GM21717 (cell line): ENCODE measurements around the gene BTBD3.

Source experiments
- ATAC-seq: cut with Tn5 transposase; IDR thresholded peaks from one replicate; pipeline ENCODE4 v1.9.1; 2021; ENCODE audit warnings: mild to moderate bottlenecking, moderate library complexity; ENCODE audit not compliant: unreplicated experiment

Gene BTBD3

GRCh38 chr20:11917663-11918062 lies at the start of gene BTBD3:
TSS of gene BTBD3 (plus strand) at chr20:11917893. CDS start at chr20:11918276, 383 bp downstream.
- no peak for ATAC-seq

- no peak for ATAC-seq
Observed at GRCh38 chr20:11869641-11870040, 48.1 kb upstream of the BTBD3 start.

- ATAC-seq = no peak
Observed at GRCh38 chr20:11870411-11870810, 47.3 kb upstream of the BTBD3 start.

GRCh38 chr20:11876555-11876954 lies 41.1 kb upstream of the BTBD3 start:
- no peak for ATAC-seq

- ATAC-seq = no peak
Observed at GRCh38 chr20:11880680-11881079, 37.0 kb upstream of the BTBD3 start.

GRCh38 chr20:11881449-11881848 lies 36.2 kb upstream of the BTBD3 start:
- no peak for ATAC-seq

GRCh38 chr20:11882651-11883050 lies 35.0 kb upstream of the BTBD3 start:
- ATAC-seq = no peak

GRCh38 chr20:11888648-11889047 lies 29.0 kb upstream of the BTBD3 start:
- ATAC-seq = no peak

- no peak for ATAC-seq
Observed at GRCh38 chr20:11890331-11891076, 27.2 kb upstream of the BTBD3 start.

GRCh38 chr20:11891077-11891775 lies 26.5 kb upstream of the BTBD3 start:
- ATAC-seq = no peak

- no peak for ATAC-seq
Observed at GRCh38 chr20:11891776-11892545, 25.7 kb upstream of the BTBD3 start.

- ATAC-seq = no peak
Observed at GRCh38 chr20:11894062-11894461, 23.6 kb upstream of the BTBD3 start.

GRCh38 chr20:11895861-11896387 lies 21.8 kb upstream of the BTBD3 start:
- no peak for ATAC-seq

GRCh38 chr20:11901127-11901526 lies 16.6 kb upstream of the BTBD3 start:
- no peak for ATAC-seq

- ATAC-seq = no peak
Observed at GRCh38 chr20:11902285-11902697, 15.4 kb upstream of the BTBD3 start.

GRCh38 chr20:11905460-11906179 lies 12.1 kb upstream of the BTBD3 start:
- no peak for ATAC-seq

GRCh38 chr20:11906626-11907480 lies 10.8 kb upstream of the BTBD3 start:
- ATAC-seq = no peak

- ATAC-seq = no peak
Observed at GRCh38 chr20:11907621-11908020, 10.1 kb upstream of the BTBD3 start.

GRCh38 chr20:11912013-11912658 lies 5.6 kb upstream of the BTBD3 start:
- ATAC-seq = no peak
